ENCODE measurements around the gene TRIP10.

The TRIP10 gene

GRCh38 chr19:6718111-6718740 lies 21.3 kb upstream of the TRIP10 start:
- Histone ChIP-seq H3K9ac (ENCODE audit: low read depth, low read length, poor library complexity, severe bottlenecking) (no peak overlapping the region), H3K9me3 (ENCODE audit: insufficient read depth, low read depth, low read length) (no peaks in the 10 kb centered on the region), H3K9me2 (replicated peaks; ENCODE audit: low read depth, low read length) (no peaks in the 10 kb centered on the region), H3K27me3 (ENCODE audit: insufficient read depth, low read length, poor library complexity, severe bottlenecking) (no peaks in the 10 kb centered on the region), H3F3A (ENCODE audit: low read depth) (no peaks in the 10 kb centered on the region), H3K4me3 (ENCODE audit: low read length, poor library complexity, severe bottlenecking) (no peak overlapping the region), H3K36me3 (ENCODE audit: insufficient read depth, low read length) (no peaks in the 10 kb centered on the region), H4K20me1 (ENCODE audit: insufficient read depth, low read length, poor library complexity, severe bottlenecking) (no peaks in the 10 kb centered on the region), H2AFZ (ENCODE audit: low read length) (no peak overlapping the region), H3K79me2 (ENCODE audit: insufficient read depth, low read length) (no peaks in the 10 kb centered on the region), H3K4me2 (ENCODE audit: low read depth, low read length, poor library complexity, severe bottlenecking) (no peak overlapping the region), H3K4me1 (ENCODE audit: insufficient read depth, low read length, poor library complexity, severe bottlenecking) (no peaks in the 10 kb centered on the region)
- TF ChIP-seq CTCF (conservative IDR thresholded peaks at IDR 0.05; ENCODE audit: low read length) (no peak), EZH2phosphoT487 (IDR thresholded peaks at IDR 0.05; ENCODE audit: borderline replicate concordance) (no peak)

GRCh38 chr19:6718741-6719539 lies 20.5 kb upstream of the TRIP10 start:
- Histone ChIP-seq H3K4me3 (ENCODE audit: low read length, poor library complexity, severe bottlenecking) (no peak overlapping the region), H3K27me3 (ENCODE audit: insufficient read depth, low read length, poor library complexity, severe bottlenecking) (no peaks in the 10 kb centered on the region), H3K9ac (ENCODE audit: low read depth, low read length, poor library complexity, severe bottlenecking) (no peak overlapping the region), H3K9me2 (replicated peaks; ENCODE audit: low read depth, low read length) (no peaks in the 10 kb centered on the region), H3K4me2 (ENCODE audit: low read depth, low read length, poor library complexity, severe bottlenecking) (no peak overlapping the region), H2AFZ (ENCODE audit: low read length) (no peak overlapping the region), H4K20me1 (ENCODE audit: insufficient read depth, low read length, poor library complexity, severe bottlenecking) (no peaks in the 10 kb centered on the region), H3K36me3 (ENCODE audit: insufficient read depth, low read length) (no peaks in the 10 kb centered on the region), H3K9me3 (ENCODE audit: insufficient read depth, low read depth, low read length) (no peaks in the 10 kb centered on the region), H3F3A (ENCODE audit: low read depth) (no peaks in the 10 kb centered on the region), H3K79me2 (ENCODE audit: insufficient read depth, low read length) (no peaks in the 10 kb centered on the region), H3K4me1 (ENCODE audit: insufficient read depth, low read length, poor library complexity, severe bottlenecking) (no peaks in the 10 kb centered on the region)
- TF ChIP-seq EZH2phosphoT487 (IDR thresholded peaks at IDR 0.05; ENCODE audit: borderline replicate concordance) = no peak
- TF ChIP-seq CTCF (conservative IDR thresholded peaks at IDR 0.05; ENCODE audit: low read length) = no peak

GRCh38 chr19:6719540-6719861 lies 20.0 kb upstream of the TRIP10 start:
- Histone ChIP-seq H3K4me2 (ENCODE audit: low read depth, low read length, poor library complexity, severe bottlenecking) (no peak overlapping the region), H4K20me1 (ENCODE audit: insufficient read depth, low read length, poor library complexity, severe bottlenecking) (no peaks in the 10 kb centered on the region), H3K9me3 (ENCODE audit: insufficient read depth, low read depth, low read length) (no peaks in the 10 kb centered on the region), H3K9me2 (replicated peaks; ENCODE audit: low read depth, low read length) (no peaks in the 10 kb centered on the region), H3K4me3 (ENCODE audit: low read length, poor library complexity, severe bottlenecking) (no peak overlapping the region), H3K36me3 (ENCODE audit: insufficient read depth, low read length) (no peaks in the 10 kb centered on the region), H3K4me1 (ENCODE audit: insufficient read depth, low read length, poor library complexity, severe bottlenecking) (no peaks in the 10 kb centered on the region), H3K27me3 (ENCODE audit: insufficient read depth, low read length, poor library complexity, severe bottlenecking) (no peaks in the 10 kb centered on the region), H2AFZ (ENCODE audit: low read length) (no peak overlapping the region), H3K79me2 (ENCODE audit: insufficient read depth, low read length) (no peaks in the 10 kb centered on the region), H3F3A (ENCODE audit: low read depth) (no peaks in the 10 kb centered on the region), H3K9ac (ENCODE audit: low read depth, low read length, poor library complexity, severe bottlenecking) (no peak overlapping the region)
- TF ChIP-seq CTCF (conservative IDR thresholded peaks at IDR 0.05; ENCODE audit: low read length) (no peak), EZH2phosphoT487 (IDR thresholded peaks at IDR 0.05; ENCODE audit: borderline replicate concordance) (no peak)
